UCSD-AML1 (cell line): Measurements from ENCODE around the gene DGCR6L.
A peak's percentile ranks its signal among the peaks of the same experiment; 100 is the strongest.
"Not testable (repeated sequence)": the region's sequence is repeated elsewhere in the genome, so short reads cannot be mapped to it uniquely, and the experiment has no call there.

Experiments
- DNase-seq: peaks from one replicate; lab custom pipeline; 2025; ENCODE audit not compliant: unreplicated experiment; lab: John Stamatoyannopoulos, UW

DGCR6L gene

DNA sequence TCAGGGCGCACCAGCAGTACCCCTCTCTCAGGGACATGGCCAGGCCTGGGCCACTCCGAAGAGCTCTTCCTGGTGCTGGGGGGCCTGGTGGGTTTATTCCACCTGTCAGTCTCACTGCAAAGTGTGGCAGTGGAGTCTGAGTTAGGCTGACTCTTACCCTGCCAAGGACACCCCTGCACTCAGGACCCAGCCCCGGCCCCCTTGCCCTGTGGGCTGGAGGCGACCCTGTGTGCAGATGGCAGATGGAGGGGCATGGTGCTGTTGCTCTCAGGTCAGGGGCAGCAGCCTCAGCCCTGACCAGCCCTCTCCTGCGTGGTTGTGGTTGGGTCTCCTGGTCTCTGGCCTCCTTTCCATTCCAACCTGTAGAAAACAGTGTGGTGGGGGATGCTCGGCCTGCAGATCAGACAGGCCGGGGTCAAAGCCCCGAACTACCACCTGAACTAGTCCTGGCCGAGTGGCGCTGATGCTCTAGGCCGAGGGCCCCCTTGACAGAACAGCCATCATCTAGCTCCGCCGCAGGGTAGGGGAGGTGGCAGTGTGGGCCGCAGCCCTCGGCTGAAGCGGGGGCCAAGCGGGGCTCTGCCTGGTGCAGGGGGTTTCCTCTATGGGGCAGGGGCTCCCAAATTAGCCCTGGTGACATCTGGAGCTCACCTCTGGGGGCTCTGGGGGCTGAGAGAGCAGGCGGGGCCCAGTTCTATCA, 41.8 kb downstream of the DGCR6L start:
- DNase-seq = not testable (repeated sequence)

DNA sequence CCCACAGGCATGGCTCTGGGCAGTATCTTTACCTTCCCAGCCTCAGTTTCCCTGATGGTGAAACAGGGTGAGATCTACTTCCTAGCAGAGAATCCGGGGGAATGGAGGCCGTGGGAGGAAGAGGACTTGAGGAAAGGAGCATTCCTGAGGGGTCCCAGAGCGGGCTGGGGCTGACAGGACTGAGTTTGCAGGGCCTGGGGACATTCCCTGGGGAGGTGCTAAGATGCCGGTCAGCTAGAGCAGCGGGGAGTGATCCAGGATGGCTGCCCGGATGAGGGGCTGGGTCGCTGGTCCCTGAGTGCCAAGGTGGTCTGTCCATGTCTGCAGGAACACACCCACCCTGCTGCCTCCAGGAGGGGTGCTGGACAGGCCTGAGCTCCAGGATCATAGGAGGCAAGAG, 43.4 kb downstream of the DGCR6L start:
- no peak for DNase-seq

DNA sequence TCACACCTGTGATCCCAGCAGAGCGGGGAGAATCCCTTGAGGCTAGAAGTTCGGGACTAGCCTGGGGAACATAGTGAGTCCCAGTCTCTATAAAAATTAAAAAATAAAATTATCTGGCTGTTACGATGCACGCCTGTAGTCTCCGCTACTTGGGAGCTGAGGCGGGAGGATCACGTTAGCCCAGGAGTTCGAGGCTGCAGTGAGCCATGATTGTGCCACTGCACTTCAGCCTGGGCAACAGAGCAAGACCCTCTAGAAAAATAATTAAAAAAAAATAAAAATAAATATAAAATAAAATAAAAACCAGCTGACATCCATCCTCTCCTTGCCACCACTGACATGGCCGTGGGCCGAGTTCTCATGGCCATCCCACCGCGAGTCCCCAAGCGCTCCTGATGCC, 44.0 kb downstream of the DGCR6L start:
- no peak for DNase-seq

DNA sequence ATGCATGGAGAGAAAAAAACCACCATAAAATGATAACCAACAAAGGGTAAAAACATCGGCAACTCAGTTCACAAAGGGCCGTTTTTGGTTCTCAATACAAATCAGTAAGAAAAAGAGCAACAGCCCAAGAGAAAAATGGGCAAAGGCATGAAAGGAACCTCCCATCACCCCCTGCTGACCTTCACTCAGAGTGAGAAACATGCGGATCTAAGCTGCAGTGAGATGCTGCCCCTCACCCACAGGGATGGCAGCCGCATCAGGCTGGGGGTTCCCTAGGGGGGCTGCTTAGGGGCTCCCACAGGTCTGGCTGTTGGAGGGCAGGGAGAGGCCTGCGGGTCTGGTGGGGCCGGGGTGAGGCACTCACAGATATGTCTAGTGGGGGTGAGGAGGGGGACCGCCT, 44.5 kb downstream of the DGCR6L start:
- DNase-seq = not testable (repeated sequence)

DNA sequence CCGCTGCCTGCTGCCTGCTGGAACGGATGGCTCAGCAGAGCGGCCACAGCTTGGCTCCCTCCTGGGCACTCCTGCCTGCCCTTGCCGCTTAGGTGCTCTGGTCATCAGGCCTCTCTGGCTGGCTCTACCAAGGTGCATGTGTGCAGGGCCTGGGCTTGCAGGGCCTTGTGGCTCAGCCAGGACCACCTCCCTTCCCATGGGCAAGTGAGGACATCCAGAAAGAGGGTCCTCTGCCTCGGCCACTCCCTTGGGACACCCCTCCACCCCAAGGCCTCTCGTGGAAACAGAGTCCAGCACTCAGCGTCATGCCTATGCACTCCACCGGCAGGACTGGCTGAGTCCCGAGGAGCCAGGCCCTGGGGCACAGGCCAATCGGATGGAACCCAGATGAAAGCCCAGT, 45.5 kb downstream of the DGCR6L start:
- DNase-seq = not testable (repeated sequence)

DNA sequence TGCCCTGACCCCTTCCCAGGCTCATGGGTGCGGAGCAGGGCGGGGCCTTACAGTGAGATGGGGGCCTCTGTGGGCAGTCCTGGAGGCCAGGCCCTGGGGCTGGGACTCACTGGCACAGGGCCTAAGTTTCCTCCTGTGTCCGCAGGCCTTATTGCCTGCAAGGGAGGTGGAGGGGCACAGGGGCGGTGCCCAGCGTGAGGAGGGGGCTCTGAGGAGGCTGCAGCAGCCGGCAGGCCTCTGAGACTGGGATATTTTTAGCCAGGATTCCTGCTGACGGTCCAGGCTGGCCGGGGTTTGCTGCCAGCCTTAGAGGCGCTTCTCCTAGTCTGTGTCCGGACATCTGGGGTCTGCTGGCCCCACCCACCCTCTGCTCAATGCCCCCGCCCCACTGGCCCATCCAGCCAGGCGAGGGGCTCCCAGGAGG, 46.1 kb downstream of the DGCR6L start:
- DNase-seq = no peak

DNA sequence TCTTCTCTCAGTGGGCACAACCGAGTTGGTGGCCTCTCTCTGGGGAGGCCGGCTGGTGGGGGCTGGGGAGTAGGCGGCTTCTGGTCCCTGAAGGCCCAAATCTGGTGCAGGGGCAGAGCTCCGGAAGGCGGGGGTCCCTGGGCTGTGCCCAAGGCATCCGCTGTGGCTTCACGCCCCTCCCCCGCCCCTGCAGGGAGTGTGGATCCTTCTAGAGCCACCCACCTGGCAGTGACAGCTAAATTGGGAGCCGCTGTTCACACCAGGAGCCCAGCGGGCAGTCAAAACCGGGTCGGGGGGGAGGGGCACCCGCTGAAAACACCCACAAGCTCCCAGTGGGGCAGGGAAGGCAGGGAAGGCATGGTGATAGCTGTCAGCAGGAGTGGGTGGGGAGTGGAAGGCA, 47.2 kb downstream of the DGCR6L start:
- no peak for DNase-seq

DNA sequence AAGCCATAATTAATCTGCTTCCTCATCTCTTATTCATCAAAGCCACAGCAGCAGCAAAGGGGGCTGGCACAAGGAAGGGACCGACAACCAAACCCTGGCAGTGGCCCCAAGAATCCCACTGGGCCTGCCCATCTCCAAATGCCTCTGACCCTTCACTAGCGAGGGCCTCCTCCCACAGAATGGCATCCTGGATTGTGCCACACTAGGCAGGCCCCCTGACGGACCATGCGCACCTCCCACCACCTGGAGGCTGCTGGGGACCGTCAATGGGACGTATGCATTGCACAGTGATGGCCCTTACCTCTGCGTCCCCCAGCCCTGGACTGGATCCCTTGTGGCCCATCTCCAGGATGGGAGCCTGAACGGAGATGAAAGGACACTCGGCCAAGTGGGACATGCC, 47.7 kb downstream of the DGCR6L start:
- DNase-seq = no peak

DNA sequence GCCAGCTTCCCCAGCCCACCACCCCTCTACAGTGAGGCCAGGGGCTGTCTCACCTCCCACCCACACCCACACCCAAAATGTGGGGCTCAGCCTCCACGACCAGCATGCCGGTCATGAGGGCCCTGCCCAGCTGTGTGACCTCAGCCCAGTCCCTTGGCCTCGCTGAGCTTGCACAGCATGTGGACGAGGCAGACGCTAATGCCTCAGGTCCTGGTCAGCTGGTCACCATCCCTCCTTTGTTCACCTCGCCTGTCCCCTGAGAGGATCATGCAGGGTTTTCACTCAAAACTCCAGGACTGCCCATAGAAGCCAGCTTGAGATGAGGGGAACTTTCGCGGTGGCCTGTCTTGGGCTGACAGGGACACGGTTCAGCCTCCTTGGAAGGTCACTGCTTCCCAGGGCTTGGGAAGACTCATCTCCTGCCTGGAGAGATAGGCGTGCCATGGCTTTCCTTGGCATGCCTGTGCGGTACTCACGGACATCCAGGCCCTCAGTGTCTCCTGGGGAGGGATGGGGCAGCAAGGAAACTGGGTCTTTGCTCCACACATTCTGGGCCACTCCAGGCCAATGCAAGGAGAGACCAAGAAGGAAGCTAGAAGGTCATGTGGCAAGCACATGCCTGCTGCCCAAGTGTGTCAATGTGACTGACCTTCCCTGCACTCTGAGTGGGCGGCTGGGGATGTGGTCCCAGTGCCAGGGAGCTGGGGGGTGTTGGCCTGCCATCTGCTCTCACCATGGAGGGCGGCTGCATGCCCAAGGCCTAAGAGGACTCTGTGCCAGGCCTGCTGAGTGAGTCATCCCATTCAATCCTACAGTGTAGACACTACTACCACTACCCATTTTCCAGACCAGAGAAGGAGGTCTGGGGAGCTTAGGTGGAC, 48.5 kb downstream of the DGCR6L start:
- no peak for DNase-seq

DNA sequence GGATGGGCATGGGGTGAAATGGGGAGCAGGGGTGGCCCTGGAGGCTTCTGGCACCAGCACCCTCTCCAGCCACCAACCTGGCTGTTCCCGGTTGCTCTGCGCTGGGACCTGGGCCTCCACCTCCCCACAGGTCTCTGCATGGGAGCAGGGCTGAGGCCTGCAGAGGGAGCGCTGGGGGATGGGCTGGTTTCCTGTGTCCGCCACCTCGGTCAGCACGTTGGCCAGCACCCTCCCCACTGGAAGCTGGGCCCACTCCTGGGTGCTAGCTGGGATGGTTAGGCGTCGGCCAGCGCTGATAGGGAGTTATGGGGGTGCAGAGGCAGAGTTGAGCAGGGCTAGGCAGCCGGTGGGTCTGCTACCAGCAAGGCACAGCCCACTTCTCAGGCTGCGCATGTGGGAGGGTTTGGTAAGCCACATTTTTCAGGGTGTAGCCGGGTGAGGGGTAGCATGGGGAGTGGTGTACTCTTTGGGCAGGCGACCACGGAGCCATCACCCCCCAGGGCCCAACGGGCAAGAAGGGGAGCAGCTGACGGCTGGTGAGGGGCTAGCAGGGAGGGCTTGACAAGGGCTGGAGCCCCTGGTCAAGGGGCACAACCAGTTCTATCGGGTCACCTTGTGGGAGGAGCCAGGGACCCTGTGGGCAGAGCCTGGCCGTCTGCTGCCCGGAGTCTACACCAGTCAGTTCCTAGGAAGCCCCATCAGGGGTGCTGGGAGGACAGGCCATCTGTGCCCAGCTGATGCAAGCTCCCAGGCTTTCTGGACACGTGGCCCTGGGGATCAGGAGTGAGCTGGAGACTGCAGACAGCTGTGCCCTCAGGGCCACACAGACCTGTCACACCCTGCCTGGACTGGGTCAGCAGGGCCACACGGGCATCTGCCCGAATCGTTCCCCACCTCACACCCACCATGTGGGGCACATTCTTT, 49.4 kb downstream of the DGCR6L start:
- DNase-seq = not testable (repeated sequence)

DNA sequence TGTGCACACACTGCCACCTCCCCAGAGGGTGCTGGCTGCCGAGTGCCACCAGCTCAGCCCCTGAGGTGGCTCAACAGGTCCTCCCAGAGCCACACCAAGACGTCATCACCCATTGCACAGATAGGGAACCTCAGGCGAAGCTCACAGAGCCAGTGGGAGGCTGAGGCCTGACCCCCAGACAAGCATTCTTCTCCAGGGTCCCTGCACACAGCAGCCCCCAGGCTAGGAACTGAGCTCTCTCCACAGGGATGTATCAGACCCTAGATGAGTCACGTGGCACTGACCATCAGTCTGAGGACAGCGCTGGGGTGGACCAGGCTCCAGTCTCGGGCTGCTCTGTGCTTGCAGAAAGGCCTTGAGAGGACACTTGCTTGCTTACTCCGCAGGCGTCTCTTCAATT, 50.2 kb downstream of the DGCR6L start:
- not testable (repeated sequence) for DNase-seq

DNA sequence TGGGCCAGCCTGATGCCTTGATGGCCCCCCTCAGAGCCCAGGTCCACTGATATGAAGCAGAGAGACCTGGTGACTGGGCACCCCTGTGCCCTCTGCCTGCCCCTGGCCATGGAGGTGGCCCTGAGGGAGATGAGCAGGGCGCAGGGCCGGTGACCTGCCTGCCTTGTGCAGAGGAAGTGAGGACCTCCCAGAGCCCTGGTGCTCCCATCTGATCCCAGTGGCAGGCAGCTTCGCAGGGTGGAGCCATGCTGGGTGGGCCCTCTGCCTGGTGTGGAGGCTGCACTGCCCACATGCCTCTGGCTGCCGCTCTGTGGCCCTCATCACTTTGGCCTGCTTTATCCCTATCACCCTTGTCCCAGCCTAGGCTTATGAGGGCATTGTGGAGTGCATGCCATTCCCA, 50.7 kb downstream of the DGCR6L start:
- DNase-seq = not testable (repeated sequence)

DNA sequence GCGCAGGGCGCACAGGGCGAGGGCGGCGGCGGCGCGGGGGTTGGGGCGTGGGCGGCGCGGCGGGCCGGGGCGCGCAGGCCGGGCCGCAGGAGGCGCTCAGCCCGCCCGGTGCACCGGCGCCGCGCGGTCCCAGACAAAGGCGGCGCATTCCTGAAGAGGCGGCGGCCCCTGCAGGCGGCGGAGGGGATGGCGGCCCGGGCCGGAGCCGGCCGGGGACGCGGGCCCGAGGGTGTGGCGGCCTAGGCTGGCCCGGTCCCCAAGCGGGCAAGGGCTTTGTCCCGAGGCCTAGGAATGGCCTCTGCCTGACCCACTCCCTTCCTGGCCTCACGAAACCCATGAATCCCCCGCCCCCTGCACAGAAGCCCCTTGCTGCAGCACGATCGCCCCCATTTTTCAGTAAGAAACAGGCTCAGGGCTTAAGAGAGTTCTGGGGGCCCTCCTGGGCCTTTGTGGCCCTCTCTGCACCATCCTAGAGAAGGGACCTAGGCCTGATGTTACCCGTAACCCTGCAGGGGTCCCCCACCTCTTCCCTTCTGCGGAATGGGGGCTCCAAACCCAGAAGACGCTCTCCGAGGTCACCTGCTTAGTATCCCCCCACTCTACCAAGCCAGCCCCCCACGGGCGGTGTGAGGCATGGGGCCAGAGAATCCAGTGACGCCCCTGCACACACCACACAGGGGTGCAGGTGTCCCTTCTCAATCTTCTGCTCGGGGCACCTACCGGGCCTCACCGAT, 51.4 kb downstream of the DGCR6L start, which contains the start of gene RTN4R:
Gene RTN4R (minus strand): TSS at position 40 of the 734 bp plus-strand sequence. CDS start 226 bp downstream, outside the sequence.
- peak; percentile 65 for DNase-seq

DNA sequence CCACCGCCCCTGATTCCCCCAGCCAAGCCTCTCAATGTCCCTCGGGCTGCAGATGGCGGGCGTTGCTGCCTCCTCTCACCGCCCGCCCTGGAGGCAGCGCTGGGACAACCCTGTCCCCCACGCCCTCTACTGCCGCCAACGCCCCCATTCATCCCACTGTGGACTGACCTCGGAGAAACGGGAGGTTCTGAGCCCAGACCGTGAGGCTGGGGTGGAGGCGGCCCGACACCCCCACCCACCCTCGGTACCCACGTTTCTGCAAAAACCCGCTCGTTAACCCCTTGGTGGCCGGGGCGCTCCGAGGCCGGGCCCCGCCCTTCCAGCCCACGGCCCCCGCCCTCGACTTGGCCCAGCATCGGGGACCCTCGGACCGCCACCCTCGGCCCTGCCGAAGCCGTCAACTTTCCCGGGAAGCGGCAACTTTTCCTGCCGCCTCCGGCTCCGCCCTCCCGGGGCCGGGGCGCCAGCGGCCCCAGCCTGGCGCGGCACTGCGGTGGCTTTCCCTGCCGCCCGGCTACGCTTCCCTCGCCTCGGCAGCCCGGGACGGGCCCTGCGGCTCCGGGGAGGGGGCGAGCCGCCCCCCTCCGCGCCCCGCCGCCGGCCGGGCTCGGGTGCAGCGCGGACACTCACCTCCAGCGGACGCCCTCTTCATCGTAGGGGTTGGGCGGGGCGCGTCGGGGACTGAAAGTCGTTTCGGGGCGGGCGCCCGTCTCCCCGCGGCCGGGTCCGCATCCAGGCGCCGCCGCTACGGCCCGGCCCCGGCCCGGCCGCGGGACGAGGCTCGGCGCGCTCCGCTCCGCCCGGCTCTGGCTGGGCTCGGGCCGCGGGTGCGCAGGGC, 52.2 kb downstream of the DGCR6L start:
- DNase-seq = no peak

DNA sequence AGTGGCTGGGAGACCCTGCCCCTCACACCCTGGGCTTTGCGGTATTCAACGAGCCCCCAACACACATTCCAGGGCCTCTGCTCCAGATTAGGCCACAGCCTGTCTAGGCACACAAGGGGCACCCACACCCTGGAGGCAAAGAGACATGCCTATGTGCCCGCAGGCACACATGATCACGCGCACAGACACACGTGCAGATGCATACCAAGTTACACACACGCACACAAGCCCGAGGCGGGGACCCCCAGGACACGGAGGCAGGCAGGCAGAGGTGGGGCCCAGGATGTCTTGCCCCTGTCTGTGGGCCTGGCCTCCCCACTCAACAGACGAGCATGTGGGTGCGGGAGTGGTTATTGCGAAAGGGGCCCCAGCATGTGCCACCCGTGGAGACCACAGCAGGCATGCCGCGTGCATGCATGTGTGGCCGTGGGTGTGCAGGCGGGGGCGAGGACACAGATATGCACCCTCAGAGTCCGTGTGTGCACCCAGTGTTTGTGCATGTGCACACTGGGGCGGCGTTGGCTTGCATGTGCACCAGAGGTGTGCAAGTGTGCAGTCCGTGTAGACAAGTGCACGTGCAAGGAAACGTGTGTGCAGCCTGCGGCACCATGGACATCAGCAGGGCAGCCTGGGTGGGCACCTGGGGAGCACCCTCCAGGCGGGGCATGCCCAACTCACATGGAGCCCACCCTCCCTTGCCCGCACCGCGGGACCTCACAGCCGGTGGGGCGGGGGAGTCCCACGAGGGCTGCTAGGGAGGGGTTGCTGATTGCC, 53.0 kb downstream of the DGCR6L start:
- not testable (repeated sequence) for DNase-seq

DNA sequence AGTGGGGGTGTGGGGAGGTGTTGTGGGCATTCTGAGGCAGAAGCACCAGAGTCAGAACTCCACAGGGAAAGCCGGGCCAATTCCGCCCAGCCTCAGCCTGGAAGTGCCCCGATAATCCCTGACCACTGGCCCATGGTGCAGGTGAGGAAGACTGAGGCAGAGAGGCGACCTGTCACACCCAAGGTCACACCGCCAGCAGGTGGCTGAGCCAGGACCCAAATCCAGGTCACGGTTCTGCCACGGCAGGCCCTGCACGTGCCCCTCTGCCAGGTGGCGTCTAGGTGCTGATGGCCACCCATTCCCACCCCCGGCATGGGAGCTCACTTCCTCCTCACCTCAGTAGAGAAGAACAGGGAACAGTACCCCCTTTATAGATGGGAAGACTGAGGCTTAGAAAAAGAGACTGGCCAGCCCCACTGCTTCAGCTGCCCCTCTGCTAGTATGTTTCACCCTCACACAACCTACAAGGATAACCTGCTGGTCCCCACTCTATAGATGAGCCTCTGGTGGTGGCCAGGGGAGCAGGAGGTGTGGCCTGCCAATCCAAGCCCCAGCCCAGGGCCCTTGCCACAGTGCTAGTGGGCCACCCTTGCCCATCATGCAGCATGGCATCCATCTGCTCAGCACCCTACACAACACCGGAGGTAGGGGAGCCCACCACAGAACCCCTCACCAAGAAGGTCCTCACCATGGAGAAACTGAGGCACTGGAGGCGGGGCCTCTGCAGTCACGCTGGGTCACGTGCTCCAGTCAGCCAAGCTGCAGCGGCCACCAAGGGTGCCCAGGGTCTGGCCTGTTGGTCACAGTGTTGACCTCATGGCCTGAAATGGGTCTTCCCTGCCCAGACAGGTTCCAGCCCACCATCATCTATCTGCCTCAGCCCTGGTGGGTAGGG, 53.8 kb downstream of the DGCR6L start:
- not testable (repeated sequence) for DNase-seq

DNA sequence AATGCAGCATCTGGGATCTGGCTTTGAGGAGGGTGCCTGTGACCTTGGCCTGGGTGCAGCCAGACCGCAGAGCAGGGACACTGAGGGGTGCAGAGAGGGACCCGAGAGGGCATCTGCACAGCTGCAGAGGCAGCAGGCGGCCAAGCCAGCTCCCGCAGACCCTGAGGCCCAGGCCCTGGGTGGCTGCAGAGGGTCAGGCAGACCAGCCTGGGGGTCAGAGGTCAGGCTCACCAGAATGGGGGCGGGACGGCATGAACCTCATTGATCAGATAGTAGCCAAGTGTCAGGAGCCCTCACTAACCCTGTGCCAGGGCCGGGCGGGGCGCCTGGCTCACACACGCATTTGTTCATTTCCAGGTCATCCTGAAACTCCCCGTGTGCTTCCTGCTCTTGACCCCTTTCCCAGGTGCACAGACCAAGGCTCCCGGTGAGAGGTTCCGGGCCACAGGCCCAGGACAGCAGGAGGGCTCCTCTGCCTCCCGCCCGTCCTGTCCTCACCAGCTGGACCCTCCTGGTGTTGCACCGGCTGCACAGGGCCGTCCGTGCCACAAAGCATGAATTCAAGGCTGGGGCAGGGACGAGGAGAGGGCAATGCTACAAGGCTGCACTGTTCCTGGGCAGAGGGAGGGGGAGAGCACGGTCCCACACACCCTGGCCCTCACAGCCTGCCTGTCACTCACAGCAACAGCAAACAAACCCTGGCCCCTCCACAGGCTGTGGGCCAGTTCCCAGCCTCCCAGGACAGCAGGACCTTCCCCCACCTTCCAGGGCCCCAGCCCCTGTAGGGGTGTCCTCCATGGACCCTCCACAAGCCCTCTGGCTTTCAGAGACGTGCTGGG, 55.0 kb downstream of the DGCR6L start:
- no peak for DNase-seq
